Activated B cell treated with CpG ODN at 0.5 μM for 24 hours (primary cell): ENCODE measurements around the gene SAFB. TPM values are rescaled to one million over a fixed set of nuclear protein-coding genes. Genes with fewer than 3 reads are reported as not detected.

Experiments used
- ATAC-seq: fragments of 200-7000 bp; cut with Tn5 transposase; one replicate; pipeline ENCODE4 v1.10.0; 2021; ENCODE audit warnings: low read depth, mild to moderate bottlenecking, moderate library complexity
- CTCF ChIA-PET: fragments of 350-600 bp; sonication (Branson Sonifier 250); formaldehyde crosslinking; loops from one replicate; lab custom pipeline; 2021; ENCODE audit warnings: antibody characterized with exemption; lab: Charles Lee
- POLR2A ChIA-PET: fragments of 350-600 bp; sonication (Branson Sonifier 250); formaldehyde crosslinking; loops from one replicate; lab custom pipeline; 2021; ENCODE audit warnings: antibody characterized with exemption; lab: Charles Lee
- DNase-seq: peaks from one replicate; pipeline ENCODE4 v3.0.0; 2022
- H3K27ac Mint-ChIP-seq: one replicate; pipeline ENCODE4 v1.8.0; 2020; ENCODE audit warnings: mixed read lengths
- H3K27me3 Mint-ChIP-seq: one replicate; pipeline ENCODE4 v1.8.0; 2021; ENCODE audit warnings: mixed read lengths
- H3K36me3 Mint-ChIP-seq: one replicate; pipeline ENCODE4 v1.8.0; 2021; ENCODE audit warnings: low read depth, mixed read lengths
- H3K4me1 Mint-ChIP-seq: one replicate; pipeline ENCODE4 v1.8.0; 2021; ENCODE audit warnings: mixed read lengths
- H3K4me3 Mint-ChIP-seq: one replicate; pipeline ENCODE4 v1.8.0; 2020; ENCODE audit warnings: mild to moderate bottlenecking, mixed read lengths
- H3K9me3 Mint-ChIP-seq: one replicate; pipeline ENCODE4 v1.8.0; 2020; ENCODE audit warnings: mixed read lengths
- intact Hi-C: fragments of 100-400 bp; cut with micrococcal nuclease; formaldehyde crosslinking; loops from one replicate; pipeline ENCODE4 v1.15.1; 2024
- total RNA-seq: library from RNA; stranded (reverse); gene quantifications from 2 replicates; pipeline ENCODE4 v1.2.3, GENCODE V29; 2022
- TF ChIP-seq, protein P1 (sequence below): fragments of 200-600 bp; IDR thresholded peaks from one replicate; pipeline ENCODE4 v1.8.0; 2022; ENCODE audit warnings: antibody characterized with exemption, mild to moderate bottlenecking

The SAFB gene
- total RNA-seq, 1 donor from 2014 or later: 171 TPM

DNA sequence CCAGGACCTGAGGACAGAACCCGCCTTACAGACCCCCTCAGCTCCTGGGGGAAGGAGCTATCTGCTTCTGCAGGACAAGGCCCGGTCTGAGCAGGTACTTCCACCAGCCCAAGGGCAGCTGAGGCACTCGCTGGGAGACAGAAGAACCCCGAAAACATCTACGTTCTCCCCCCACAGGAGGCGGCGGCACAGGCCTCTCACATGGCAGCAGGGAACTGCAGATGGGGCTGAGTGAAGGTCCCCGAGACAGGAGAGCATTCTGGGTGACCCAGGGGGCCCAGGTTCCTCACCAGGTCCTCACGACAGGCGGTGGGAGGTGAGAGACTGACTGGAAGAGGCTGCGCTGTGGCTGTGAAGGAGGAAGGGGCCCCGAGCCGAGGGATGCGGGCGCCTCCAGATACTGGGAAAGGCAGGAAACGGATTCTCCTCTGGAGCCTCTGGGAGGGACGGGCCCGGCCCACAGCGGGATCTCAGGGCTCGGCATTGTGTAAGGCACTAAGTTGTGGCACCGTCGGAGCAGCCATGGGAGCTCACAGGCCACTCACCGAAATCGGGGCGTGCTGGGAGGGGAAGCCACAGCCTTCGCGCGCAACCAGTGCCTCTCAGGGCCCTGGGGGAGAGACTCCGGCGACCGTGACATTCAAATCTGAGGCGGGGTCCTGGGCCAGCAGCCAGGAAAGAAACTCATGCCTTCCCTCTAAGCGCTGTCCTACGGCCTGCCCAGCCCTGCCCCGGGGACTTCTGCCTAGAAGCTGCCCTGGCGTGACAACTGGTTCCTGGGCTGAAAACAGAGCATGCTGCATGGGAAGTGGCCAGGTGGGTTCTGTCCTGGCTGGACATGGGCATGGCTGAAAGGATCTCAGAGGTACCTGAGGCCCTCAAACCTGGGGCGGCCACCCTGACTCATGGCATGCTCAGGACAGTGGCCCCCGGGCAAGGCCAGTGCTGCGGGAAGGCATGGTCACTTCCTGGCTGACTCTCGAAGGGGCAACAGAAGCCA, 81.2 kb downstream of the SAFB start:
- Mint-ChIP-seq H3K9me3 (no peaks in the 10 kb centered on the region), H3K27me3 (no peaks in the 10 kb centered on the region), H3K4me3 (no peak overlapping the region), H3K27ac (no peak overlapping the region), H3K36me3 (peaks cover 63% of the 10 kb centered on the region), H3K4me1 (no peaks in the 10 kb centered on the region)
- intact Hi-C loops: no loop called here
- no peak for ATAC-seq
- ChIA-PET CTCF (no interaction called here), POLR2A (interaction anchor here (1.0 to 1.8 kb wide), 2 partner anchors 13 to 14 kb away, joined by 4 to 6 read pairs; no protein-coding TSS in a partner anchor)
- no peak for DNase-seq
- TF ChIP-seq, protein P1, sequence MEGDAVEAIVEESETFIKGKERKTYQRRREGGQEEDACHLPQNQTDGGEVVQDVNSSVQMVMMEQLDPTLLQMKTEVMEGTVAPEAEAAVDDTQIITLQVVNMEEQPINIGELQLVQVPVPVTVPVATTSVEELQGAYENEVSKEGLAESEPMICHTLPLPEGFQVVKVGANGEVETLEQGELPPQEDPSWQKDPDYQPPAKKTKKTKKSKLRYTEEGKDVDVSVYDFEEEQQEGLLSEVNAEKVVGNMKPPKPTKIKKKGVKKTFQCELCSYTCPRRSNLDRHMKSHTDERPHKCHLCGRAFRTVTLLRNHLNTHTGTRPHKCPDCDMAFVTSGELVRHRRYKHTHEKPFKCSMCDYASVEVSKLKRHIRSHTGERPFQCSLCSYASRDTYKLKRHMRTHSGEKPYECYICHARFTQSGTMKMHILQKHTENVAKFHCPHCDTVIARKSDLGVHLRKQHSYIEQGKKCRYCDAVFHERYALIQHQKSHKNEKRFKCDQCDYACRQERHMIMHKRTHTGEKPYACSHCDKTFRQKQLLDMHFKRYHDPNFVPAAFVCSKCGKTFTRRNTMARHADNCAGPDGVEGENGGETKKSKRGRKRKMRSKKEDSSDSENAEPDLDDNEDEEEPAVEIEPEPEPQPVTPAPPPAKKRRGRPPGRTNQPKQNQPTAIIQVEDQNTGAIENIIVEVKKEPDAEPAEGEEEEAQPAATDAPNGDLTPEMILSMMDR: no peak

DNA sequence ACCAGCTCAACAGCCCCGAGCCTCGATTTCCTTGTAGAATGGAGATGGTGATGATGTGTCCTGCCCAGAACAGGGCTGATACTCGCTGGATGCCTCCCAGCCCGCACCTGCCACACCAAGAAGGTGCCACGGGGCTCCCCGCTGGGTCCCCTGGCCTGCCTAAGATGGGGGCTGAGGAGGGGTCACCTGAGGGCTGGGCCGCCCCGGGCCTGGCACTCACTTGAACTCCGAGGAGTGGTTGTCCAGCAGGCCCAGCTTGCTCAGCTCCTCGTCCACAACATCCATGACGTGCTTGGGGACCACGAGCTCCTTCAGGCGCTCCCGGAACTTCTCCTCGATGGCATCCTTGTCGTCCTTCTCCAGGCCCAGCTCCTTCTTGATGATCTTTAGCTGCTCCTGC, 82.7 kb downstream of the SAFB start:
- H3K4me3 Mint-ChIP-seq: no peak overlapping the region
- no peaks in the 10 kb centered on the region for H3K9me3 Mint-ChIP-seq
- TF ChIP-seq, protein P1: no peak
- ATAC-seq (no peak), DNase-seq (no peak)
- H3K4me1 Mint-ChIP-seq: no peaks in the 10 kb centered on the region
- CTCF ChIA-PET: no interaction called here
- no peaks in the 10 kb centered on the region for H3K27me3 Mint-ChIP-seq
- no peak overlapping the region for H3K27ac Mint-ChIP-seq
- peaks cover 67% of the 10 kb centered on the region for H3K36me3 Mint-ChIP-seq
- POLR2A ChIA-PET: interaction anchor here (0.7 to 1.8 kb wide), 2 partner anchors 13 to 83 kb away, joined by 4 to 6 read pairs; no protein-coding TSS in a partner anchor
- intact Hi-C loops: no loop called here

DNA sequence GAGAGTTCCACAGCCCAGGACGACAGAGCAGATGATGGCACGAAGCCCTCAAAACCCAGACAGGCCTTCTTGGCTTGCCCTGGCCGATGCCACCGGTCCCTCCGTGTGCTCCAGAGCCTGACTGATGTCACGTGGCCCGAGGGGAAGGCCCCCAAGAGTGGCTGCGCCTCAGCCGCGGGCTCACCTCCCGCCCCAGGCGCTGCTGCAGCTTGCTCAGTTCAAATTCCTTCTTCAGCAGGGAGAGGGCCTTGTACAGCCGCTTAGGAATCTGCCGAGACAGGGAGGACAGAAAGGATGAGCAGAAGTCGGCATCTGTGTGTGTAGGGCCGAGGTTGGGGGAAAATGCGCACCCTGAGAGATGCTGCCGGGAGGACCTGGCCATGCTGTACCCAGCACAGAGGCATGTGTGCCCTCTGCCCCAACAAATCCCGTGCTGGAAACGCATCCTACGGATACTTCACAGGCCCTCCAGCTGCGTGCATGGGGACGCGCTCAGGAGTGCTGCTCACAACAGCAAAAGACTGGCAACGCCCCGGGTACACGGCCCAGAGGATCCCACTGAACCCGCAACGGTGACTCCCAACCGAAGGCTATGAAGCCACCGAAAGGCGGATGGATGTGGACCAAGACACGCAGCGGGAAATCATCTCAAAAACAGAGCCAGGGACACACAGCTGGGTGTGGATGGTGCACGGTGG, 84.1 kb downstream of the SAFB start:
- Mint-ChIP-seq H3K4me1 (no peaks in the 10 kb centered on the region), H3K27ac (no peak overlapping the region), H3K9me3 (no peaks in the 10 kb centered on the region), H3K4me3 (no peak overlapping the region), H3K27me3 (no peaks in the 10 kb centered on the region), H3K36me3 (peaks cover 68% of the 10 kb centered on the region)
- no peak for DNase-seq
- ChIA-PET CTCF (no interaction called here), POLR2A (interaction anchor here (1.2 kb wide), 1 partner anchor 18 kb away, joined by 3 read pairs; the partner anchor contains the start of gene RPL36)
- ATAC-seq: no peak
- TF ChIP-seq, protein P1: no peak
- intact Hi-C loops: no loop called here

DNA sequence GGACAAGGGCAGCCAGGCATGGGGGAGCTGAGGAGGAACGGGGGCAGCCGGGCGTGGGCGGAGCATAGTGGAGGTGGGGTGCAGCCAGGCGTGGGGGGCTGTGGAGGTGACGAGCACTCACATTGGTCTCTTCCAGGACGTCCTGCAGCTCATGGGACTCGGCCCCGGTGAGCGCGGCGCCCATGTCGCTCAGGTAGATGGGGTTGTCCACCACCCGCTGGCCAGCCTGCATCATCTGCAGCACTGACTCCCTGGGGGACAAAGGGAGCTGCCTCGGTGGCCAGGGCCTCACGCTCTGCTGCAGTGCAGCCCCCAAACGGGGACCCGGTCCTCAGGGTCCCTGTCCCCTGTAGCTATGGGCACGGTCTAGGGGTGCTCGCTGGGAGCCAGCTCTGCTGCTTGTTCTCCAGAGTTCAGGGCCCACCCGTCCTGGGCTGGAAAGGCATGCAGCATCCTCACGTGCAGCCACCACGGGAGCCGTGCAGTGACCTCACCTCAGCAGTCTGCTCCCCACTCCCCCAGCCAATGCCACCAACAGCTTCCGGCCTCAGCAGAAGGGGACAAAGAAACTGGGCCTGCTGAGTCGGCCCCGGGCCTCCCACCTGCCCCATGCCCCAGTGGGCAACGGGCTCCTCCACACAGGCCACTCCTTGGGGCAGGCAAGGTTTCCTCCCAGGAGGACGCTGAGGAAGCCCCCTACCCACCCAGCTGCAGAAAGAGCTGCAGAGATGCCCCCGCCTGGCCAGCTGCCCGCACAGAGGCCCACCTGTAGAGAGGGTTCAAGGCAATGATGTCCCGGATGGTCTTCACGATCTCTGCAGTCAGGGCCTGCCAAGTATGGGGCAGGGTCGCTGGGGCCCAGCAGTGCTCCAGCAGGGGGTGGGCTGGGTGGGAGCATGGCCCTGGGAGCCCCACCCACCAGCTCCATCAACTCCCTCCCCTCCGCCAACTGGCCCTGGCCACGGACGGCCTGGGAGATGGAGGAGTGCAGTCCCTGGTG, 85.0 kb downstream of the SAFB start:
- intact Hi-C loops: no loop called here
- no peak overlapping the region for H3K4me3 Mint-ChIP-seq
- no peaks in the 10 kb centered on the region for H3K4me1 Mint-ChIP-seq
- ATAC-seq: no peak
- CTCF ChIA-PET: no interaction called here
- POLR2A ChIA-PET: interaction anchor here (0.8 to 1.2 kb wide), 2 partner anchors 11 to 18 kb away, joined by 3 read pairs; partner anchors contain the start of gene RPL36
- no peaks in the 10 kb centered on the region for H3K27me3 Mint-ChIP-seq
- no peak for DNase-seq
- no peaks in the 10 kb centered on the region for H3K9me3 Mint-ChIP-seq
- no peak overlapping the region for H3K27ac Mint-ChIP-seq
- TF ChIP-seq, protein P1: no peak
- peaks cover 73% of the 10 kb centered on the region for H3K36me3 Mint-ChIP-seq
